ENCODE results near the gene FKBP1C.
"Not testable (repeated sequence)": the region's sequence is repeated elsewhere in the genome, so short reads cannot be mapped to it uniquely, and the experiment has no call there.

DNA sequence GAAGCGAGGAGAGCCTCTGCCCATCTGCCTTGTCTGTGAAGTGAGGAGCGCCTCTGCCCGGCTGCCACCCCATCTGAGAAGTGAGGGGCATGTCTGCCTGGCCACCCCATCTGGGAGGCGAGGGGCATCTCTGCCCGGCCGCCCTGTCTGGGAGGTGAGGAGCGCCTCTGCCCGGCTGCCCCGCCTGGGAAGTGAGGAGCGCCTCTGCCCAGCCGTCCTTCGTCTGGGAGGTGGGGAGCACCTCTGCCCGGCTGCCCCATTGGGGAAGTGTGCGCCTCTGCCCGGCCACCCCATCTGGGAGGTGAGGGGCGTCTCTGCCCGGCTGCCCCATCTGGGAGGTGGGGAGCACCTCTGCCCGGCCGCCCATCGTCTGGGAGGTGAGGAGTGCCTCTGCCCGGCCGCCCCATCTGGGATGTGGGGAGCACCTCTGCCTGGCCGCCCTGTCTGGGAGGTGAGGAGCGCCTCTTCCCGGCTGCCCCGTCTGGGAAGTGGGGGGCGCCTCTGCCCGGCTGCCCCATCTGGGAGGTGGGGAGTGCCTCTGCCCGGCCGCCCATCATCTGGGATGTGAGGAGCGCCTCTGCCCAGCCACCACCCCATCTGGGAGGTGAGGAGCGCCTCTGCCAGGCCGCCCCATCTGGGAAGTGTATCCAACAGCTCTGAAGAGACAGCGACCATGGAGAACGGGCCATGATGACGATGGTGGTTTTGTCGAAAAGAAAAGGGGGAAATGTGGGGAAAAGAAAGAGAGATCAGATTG lies 47.0 kb upstream of the FKBP1C start:
- TF ChIP-seq, protein P1, sequence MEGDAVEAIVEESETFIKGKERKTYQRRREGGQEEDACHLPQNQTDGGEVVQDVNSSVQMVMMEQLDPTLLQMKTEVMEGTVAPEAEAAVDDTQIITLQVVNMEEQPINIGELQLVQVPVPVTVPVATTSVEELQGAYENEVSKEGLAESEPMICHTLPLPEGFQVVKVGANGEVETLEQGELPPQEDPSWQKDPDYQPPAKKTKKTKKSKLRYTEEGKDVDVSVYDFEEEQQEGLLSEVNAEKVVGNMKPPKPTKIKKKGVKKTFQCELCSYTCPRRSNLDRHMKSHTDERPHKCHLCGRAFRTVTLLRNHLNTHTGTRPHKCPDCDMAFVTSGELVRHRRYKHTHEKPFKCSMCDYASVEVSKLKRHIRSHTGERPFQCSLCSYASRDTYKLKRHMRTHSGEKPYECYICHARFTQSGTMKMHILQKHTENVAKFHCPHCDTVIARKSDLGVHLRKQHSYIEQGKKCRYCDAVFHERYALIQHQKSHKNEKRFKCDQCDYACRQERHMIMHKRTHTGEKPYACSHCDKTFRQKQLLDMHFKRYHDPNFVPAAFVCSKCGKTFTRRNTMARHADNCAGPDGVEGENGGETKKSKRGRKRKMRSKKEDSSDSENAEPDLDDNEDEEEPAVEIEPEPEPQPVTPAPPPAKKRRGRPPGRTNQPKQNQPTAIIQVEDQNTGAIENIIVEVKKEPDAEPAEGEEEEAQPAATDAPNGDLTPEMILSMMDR (IDR thresholded peaks at IDR 0.05; ENCODE audit: poor library complexity) = not testable (repeated sequence)
- not testable (repeated sequence) for TF ChIP-seq EZH2phosphoT487 (IDR thresholded peaks at IDR 0.05; ENCODE audit: low read depth, severe bottlenecking, unreplicated experiment); EZH2 (IDR thresholded peaks at IDR 0.05; ENCODE audit: borderline replicate concordance)
